Stomach smooth muscle (tissue), 2 donors: Measurements from ENCODE around the gene SMARCAL1.

ENCODE experiments used
- H3K27ac ChIP-seq: one replicate; pipeline ENCODE4 v1.7.0; 2013; ENCODE audit warnings: mild to moderate bottlenecking, low read length, inconsistent platforms
- H3K27me3 ChIP-seq, 2 donors: one replicate each; pipeline ENCODE4 v1.7.0; 2013; ENCODE audit warnings: low read length in 2 of 2; ENCODE audit not compliant: insufficient read depth in 2 of 2, control insufficient read depth in 1 of 2
- H3K36me3 ChIP-seq, 2 donors: one replicate each; pipeline ENCODE4 v1.7.0; 2013; ENCODE audit warnings: low read length in 2 of 2; ENCODE audit not compliant: control insufficient read depth in 2 of 2, insufficient read depth in 2 of 2
- H3K4me1 ChIP-seq: one replicate; pipeline ENCODE4 v1.7.0; 2013; ENCODE audit warnings: low read length; ENCODE audit not compliant: control insufficient read depth, insufficient read depth
- H3K4me3 ChIP-seq, 2 donors: one replicate each; pipeline ENCODE4 v1.7.0; 2013; ENCODE audit warnings: low read length in 2 of 2
- H3K9ac ChIP-seq, 2 donors: one replicate each; pipeline ENCODE4 v1.7.0; 2013; ENCODE audit warnings: low read length in 2 of 2, mild to moderate bottlenecking in 1 of 2
- H3K9me3 ChIP-seq, 2 donors: one replicate each; pipeline ENCODE4 v1.7.0; 2013; ENCODE audit warnings: low read length in 2 of 2; ENCODE audit not compliant: control insufficient read depth in 2 of 2
- donor health status: healthy.
- donor health status: Pancreatic carcinoma.

Gene SMARCAL1

GRCh38 chr2:216475767-216476166 lies 63.5 kb downstream of the SMARCAL1 start:
- Histone ChIP-seq H3K4me3 (no peak overlapping the region), H3K4me1 (no peaks in the 10 kb centered on the region), H3K36me3 (peaks cover 16 to 32% of the 10 kb centered on the region in 2 donors), H3K9ac (no peak overlapping the region), H3K9me3 (no peaks in the 10 kb centered on the region), H3K27ac (no peak overlapping the region), H3K27me3 (no peaks in the 10 kb centered on the region)

GRCh38 chr2:216477283-216478035 lies 65.2 kb downstream of the SMARCAL1 start:
- Histone ChIP-seq H3K4me1 (no peaks in the 10 kb centered on the region), H3K27ac (no peak overlapping the region), H3K27me3 (no peaks in the 10 kb centered on the region), H3K9me3 (no peaks in the 10 kb centered on the region), H3K4me3 (no peak overlapping the region), H3K36me3 (peaks cover 22 to 30% of the 10 kb centered on the region in 2 donors), H3K9ac (no peak overlapping the region)

- Histone ChIP-seq H3K27ac (no peak overlapping the region), H3K4me3 (no peak overlapping the region), H3K9me3 (no peaks in the 10 kb centered on the region), H3K27me3 (no peaks in the 10 kb centered on the region), H3K9ac (no peak overlapping the region), H3K36me3 (peaks cover 22 to 36% of the 10 kb centered on the region in 2 donors), H3K4me1 (no peaks in the 10 kb centered on the region)
Measured at GRCh38 chr2:216478151-216478550, 65.9 kb downstream of the SMARCAL1 start.

GRCh38 chr2:216478791-216479190 lies 66.5 kb downstream of the SMARCAL1 start:
- no peaks in the 10 kb centered on the region for H3K4me1 ChIP-seq
- H3K36me3 ChIP-seq: peaks cover 25 to 37% of the 10 kb centered on the region in 2 donors
- H3K9ac ChIP-seq: no peak overlapping the region
- H3K4me3 ChIP-seq: no peak overlapping the region
- no peaks in the 10 kb centered on the region for H3K27me3 ChIP-seq
- no peak overlapping the region for H3K27ac ChIP-seq
- no peaks in the 10 kb centered on the region for H3K9me3 ChIP-seq

GRCh38 chr2:216480221-216480620 lies 67.9 kb downstream of the SMARCAL1 start:
- Histone ChIP-seq H3K27me3 (no peaks in the 10 kb centered on the region), H3K4me1 (no peaks in the 10 kb centered on the region), H3K9me3 (no peaks in the 10 kb centered on the region), H3K9ac (no peak overlapping the region), H3K36me3 (peaks cover 25 to 35% of the 10 kb centered on the region in 2 donors), H3K27ac (no peak overlapping the region), H3K4me3 (no peak overlapping the region)

GRCh38 chr2:216482640-216483039 lies 70.4 kb downstream of the SMARCAL1 start:
- H3K9me3 ChIP-seq: no peaks in the 10 kb centered on the region

GRCh38 chr2:216485237-216485636 lies 73.0 kb downstream of the SMARCAL1 start:
- Histone ChIP-seq H3K9me3 (no peaks in the 10 kb centered on the region), H3K27me3 (no peaks in the 10 kb centered on the region), H3K4me3 (no peak overlapping the region), H3K9ac (no peak overlapping the region), H3K36me3 (peaks cover 12% of the 10 kb centered on the region in 2 donors), H3K4me1 (no peaks in the 10 kb centered on the region), H3K27ac (no peak overlapping the region)

More at GRCh38 chr2:216482640-216483039, 70.4 kb downstream of the SMARCAL1 start:
- H3K36me3 ChIP-seq: peaks cover 19 to 24% of the 10 kb centered on the region in 2 donors
- H3K4me1 ChIP-seq: no peaks in the 10 kb centered on the region
- H3K27ac ChIP-seq: no peak overlapping the region
- no peaks in the 10 kb centered on the region for H3K27me3 ChIP-seq
- no peak overlapping the region for H3K9ac ChIP-seq
- H3K4me3 ChIP-seq: no peak overlapping the region

- no peak overlapping the region for H3K4me3 ChIP-seq
- H3K9me3 ChIP-seq: no peaks in the 10 kb centered on the region
- H3K27me3 ChIP-seq: no peaks in the 10 kb centered on the region
- H3K9ac ChIP-seq: no peak overlapping the region
- no peak overlapping the region for H3K27ac ChIP-seq
- no peaks in the 10 kb centered on the region for H3K4me1 ChIP-seq
- H3K36me3 ChIP-seq: peaks cover 8 to 9% of the 10 kb centered on the region in 2 donors
Measured at GRCh38 chr2:216485745-216486144, 73.5 kb downstream of the SMARCAL1 start.

GRCh38 chr2:216486271-216486670 lies 74.0 kb downstream of the SMARCAL1 start:
- no peaks in the 10 kb centered on the region for H3K9me3 ChIP-seq
- peaks cover 8 to 9% of the 10 kb centered on the region in 2 donors for H3K36me3 ChIP-seq
- H3K4me1 ChIP-seq: no peaks in the 10 kb centered on the region
- H3K4me3 ChIP-seq: no peak overlapping the region
- H3K27me3 ChIP-seq: no peaks in the 10 kb centered on the region
- H3K9ac ChIP-seq: no peak overlapping the region
- H3K27ac ChIP-seq: no peak overlapping the region

- H3K4me1 ChIP-seq: no peaks in the 10 kb centered on the region
- H3K27me3 ChIP-seq: no peaks in the 10 kb centered on the region
- no peak overlapping the region for H3K4me3 ChIP-seq
- H3K9ac ChIP-seq: no peak overlapping the region
- H3K27ac ChIP-seq: no peak overlapping the region
- H3K9me3 ChIP-seq: no peaks in the 10 kb centered on the region
- H3K36me3 ChIP-seq: peaks cover 7 to 8% of the 10 kb centered on the region in 2 donors
Measured at GRCh38 chr2:216486708-216487107, 74.4 kb downstream of the SMARCAL1 start.

GRCh38 chr2:216490061-216490460 lies 77.8 kb downstream of the SMARCAL1 start:
- H3K4me1 ChIP-seq: no peaks in the 10 kb centered on the region

More at GRCh38 chr2:216490061-216490460, 77.8 kb downstream of the SMARCAL1 start:
- Histone ChIP-seq H3K9me3 (no peaks in the 10 kb centered on the region), H3K36me3 (no peaks in the 10 kb centered on the region), H3K27ac (no peak overlapping the region), H3K9ac (no peak overlapping the region), H3K27me3 (no peaks in the 10 kb centered on the region), H3K4me3 (no peak overlapping the region)
